Caki2 (cell line): ENCODE data around the gene TTLL5. TPM values are rescaled to one million over a fixed set of nuclear protein-coding genes. Genes with fewer than 3 reads are reported as not detected.

ENCODE experiments used
- DNase-seq: peaks from one replicate; pipeline ENCODE4 v3.0.0-alpha.2; 2015; ENCODE audit warnings: low read depth
- in situ Hi-C: cut with HindIII; loops from 2 replicates; pipeline ENCODE4 v1.10.0; 2016; ENCODE audit warnings: low sequenced_read_pairs, low pct_unique_long_range_greater_than_20kb, mixed read lengths
- total RNA-seq: library from RNA; depleted of rRNA; stranded (reverse); fragments of >200 nt; shearing (Covaris generic); gene quantifications from 2 replicates; pipeline ENCODE4 v1.2.3, GENCODE V29; 2014; ENCODE audit warnings: low replicate concordance

Gene TTLL5
- total RNA-seq, 1 experiment from 2014 or later = 35.3 TPM

DNA sequence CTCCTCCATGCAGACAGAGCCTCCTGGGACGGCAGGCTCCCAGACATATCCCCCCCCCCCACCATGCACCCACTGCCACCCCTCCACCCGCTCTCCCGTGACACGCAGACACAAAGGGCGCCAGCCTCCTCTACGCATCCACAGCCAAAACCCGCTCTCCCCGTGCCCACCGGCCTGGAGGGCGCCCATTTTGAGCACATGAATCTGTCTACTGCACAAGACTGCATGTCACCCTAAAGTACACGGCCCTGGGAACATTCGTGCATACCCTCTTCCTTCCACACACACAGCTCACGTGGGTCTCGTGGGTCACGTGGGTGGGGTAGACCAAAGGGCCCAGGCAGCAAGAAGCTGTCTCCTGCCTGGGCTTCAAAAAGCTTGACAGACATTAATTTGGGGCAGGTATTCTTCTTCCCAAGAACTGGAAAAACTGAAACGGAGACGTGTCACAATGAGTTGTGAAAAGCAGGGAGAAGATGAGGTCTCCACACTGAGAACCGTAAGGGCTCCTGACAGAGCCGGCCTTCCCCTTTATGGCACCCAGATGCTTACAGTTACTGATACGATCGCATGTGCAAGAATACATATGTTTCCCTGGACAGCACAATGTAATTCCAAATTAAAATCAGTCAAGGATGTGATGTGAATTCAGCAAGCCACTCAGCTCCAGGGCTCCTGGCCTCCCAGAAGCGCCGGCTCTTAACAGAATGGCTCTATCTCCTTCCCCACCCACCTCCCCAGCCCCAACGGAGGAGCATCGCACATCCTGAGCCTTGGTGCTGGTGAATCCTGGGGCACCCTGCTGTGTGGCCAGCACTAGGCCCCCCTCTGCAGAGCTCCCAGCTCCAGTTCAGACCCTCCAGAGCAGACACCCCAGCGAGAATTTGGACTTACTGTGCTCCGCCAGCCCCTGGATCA lies 318.9 kb downstream of the TTLL5 start:
- no peak for DNase-seq
- in situ Hi-C loops = loop anchor here (10.0 kb wide), 1 partner anchor 265 kb away; no protein-coding TSS in a partner anchor

DNA sequence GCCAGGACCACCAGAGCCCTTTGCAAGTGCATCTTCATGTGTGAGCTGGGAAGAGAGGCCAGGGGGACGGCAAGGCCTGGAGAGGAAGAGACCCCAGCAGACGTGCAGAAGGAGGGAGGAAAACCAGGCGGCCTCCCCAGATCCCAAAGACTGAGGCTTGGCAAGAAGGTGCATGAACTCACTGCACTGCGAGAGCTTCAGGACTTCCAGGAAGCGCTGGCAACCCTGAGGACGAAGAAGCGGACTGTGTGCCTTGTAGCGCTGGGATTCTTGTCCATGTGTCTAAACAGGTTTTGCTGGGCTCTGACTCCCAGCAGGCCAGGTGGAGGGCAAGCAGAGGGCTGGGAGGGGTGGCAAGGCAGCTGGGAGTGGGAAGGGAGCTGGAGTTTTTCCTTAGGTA lies 319.8 kb downstream of the TTLL5 start:
- in situ Hi-C loops = no loop called here

DNA sequence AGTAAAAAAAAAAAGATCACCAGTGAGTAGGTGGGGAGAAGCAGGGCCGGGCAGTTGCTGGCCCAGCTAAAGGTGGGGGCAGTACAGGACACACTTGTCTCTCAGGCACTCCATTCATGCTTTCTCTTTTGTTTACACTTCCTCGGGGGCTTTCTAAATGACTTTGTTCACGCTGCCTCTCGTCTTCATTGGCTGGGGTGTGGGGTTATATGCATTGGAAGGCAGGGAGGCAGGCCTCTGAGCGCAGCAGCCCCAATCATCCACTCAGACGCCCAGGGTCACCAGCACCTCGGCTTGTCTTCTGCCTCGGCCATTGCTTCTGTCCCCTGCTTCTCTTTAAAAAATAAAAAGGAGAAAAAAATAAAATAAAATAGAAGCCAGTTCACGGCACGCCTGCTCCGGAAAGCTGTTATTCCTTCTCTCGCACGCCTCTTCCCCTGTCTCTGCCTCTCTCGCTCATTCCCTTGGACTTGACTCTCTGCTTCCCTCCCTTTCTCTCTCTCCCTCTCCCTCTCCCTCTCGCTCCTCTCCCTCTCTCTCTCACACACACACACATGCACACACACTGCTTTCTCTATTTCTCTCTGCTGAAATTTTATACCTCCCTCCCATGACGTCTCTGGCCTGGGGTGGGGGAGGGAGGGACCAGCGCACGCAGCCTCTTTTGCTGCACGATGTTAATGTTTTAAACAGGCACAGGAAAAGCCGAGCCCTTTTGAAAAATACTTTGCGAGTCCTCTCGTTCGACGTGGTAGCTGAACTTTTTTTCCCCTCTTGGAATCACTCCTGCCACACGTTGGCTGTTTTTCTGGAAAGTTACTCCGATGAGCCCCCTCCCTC lies 320.6 kb downstream of the TTLL5 start, which contains the start of gene TGFB3:
Gene TGFB3 (minus strand): TSS at position 570 of the 840 bp plus-strand sequence. CDS start 1,102 bp downstream, outside the sequence.
- peak; percentile 84 for DNase-seq
- in situ Hi-C loops = no loop called here

More for the DNA sequence above, 319.8 kb downstream of the TTLL5 start:
- no peak for DNase-seq

DNA sequence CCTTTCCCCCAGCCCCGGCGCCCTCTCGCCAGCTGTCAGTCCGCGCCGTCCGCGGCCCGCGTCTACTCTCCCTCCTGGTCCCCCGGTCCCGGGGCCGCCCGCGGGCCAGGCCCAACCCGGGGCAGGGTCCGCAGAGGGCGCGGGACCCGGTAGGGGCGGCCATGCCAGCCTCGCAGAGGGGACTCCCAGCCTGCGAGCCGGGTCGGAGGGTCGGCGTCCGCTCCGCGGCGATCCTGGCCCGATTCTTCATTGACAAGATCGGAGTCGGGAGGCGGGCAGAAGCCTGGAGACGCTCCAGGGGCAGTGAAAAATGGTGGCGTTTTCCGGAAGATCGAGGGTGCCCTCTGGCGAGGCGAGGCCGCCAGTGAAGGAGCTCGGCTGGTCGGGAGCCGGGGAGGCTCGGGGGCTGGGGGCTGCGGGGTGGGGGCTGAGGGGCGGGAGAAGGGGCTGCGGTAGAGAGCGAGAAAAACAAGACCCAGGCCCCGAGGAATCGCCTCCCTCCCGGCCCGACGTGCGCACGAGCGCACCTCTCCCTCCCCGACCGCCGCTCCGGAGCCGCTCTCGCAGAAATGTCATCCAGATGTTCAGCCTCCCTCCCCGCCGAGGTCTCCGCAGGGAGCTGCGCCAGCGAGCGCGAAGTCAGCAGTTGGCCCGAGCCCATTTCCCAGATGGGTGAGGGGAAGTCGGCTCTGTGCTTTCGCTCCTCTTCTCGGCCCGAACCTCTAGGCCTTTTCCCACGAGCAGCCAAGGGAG lies 321.4 kb downstream of the TTLL5 start:
- in situ Hi-C loops = no loop called here
- DNase-seq = peak; percentile 71

DNA sequence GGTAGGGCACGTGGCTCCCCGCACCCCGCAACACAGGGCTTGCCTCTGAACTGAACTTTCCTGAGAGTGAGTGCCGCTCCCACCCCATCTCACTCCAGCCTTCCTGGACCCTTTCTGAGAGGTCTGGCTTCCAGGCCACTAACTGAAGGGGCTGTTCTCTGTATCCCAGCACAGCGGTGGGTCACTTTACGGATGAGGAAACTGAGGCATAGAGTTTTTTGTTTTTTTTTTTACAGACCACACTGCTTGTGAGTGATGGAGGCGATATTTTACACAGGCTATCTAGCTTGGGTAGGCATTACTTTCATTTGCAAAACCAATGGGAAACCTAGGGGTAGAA lies 321.9 kb downstream of the TTLL5 start:
- no peak for DNase-seq
- in situ Hi-C loops = no loop called here

DNA sequence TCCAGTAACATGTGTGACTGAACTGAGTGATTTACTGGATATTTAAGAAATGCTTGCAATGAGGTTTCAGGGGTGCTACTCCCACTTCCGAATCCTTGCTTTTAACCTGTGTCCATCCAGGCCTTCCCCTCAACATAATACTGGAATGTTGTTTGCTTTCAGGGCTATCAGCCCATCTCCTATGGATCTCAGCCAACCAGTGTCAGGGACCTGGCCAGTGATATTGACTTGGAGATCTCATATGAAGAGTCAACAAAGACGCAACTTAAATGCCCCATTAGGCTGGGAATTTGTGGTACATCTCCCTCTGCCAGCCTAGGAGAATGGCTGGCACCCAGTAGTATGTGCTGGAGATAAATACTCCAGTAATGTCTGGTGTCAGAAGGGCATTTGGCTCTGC lies 323.6 kb downstream of the TTLL5 start:
- DNase-seq = no peak
- in situ Hi-C loops = no loop called here

DNA sequence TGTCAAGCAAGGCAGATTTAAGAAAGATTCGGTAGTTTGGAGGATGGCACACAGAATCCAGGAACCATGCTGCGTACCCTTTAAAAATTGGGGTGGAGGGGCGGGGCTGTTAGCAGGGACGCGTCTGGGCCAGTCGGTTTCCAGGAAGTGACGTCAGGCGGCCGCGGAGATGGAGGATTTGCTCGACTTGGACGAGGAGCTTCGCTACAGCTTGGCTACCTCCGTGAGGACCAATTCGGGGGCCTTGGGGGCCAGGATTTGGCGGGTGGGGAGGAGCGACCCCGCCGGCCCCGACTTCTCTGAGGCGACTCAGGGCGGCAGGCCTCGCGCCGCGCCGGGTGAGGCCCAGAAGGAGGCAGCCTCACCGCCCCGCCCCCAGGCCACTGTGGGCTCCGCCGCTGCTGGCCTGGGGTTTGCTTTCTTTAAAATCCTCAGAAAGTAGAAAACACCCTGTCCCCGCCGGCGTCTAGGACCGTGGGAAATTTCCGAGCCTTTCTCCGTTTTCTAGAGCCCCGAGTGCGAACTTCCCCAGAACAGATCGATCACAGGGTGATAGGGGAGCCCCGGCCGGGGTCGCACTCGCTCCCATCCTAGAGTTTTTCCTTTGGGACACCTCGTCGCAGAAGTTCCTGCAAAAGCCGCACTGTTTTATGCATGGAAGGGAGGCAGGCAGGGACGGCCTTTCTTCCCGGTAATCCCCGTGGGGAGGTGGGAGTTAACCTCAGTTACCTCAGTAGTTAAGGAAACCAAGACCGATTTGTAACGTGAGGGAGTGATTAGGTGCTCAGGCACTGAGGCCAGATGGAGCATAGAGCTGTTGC lies 324.8 kb downstream of the TTLL5 start, which contains the start of gene IFT43:
Gene IFT43 (plus strand): TSS at position 146 of the 821 bp plus-strand sequence. CDS start 24 bp downstream, at position 170.
- DNase-seq = peak; percentile 61
- in situ Hi-C loops = no loop called here

DNA sequence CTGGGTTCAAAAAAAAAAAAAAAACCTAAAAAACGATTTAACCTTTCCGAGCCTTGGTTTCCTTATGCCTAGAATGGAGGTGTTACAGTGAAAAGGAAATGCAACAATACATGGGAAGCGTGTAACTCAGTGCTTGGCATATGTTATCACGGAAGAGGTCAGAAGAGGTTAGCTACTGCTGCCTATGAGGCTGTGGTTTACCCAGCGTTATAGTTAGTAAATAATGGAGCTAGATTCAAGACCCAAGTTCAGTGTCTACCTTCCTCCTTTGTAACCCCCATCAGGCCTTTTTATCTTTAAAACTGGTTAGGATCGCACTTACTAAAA lies 325.4 kb downstream of the TTLL5 start:
- DNase-seq = no peak
- in situ Hi-C loops = no loop called here

DNA sequence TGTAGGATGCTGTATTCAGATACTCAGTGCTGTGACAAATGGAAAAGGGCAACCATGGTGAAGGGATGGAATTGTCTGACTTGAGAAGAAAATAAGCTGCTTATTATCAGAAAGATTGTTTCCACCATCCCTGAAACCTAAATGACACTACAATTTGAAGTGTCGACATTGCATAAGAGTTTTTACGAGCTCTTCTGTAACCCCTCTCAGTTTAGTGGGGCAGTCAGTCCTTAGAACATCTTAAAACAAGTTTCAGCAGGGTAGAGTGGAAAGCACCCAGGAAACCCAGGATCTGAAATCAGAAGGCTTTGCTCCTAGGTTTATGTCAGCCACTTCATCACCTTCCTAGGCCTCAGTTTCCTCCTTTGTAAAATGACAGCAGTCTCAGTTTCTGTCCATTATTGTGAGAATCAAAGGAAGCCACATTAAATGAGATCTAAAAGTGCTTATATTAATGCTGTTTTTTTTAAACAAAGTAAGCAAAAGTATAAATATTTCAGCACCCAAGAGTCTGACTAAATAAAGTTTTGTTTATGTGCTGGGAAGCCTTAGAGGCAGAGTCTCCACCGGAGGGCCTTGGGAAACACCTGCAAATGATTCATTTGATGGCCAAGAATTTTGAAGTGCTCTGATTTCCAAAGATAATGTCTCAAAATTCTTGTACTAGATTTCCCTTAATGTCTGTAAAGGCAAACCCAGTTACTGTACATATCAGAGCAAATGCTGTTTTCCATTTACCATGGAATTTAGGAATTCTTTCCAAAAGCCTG lies 326.3 kb downstream of the TTLL5 start:
- DNase-seq = no peak
- in situ Hi-C loops = no loop called here

DNA sequence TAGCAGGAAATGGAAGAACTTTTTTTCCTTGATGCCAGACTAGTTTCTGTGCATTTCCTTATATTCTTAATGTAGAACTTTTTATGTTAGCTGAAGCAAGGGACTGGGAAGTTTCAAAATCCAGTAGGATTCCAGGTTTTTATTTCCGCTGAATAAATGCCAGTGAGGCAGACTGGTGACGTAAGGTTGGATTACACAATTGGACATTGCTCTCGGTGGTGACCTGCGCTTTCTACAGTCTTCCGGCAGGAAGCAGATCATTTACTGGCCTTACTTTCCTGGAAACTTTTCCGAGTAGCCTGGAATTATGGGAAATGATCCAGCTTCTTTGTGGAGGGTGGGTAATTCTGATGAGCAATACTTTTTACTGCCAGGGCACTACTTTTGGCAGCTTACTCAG lies 328.1 kb downstream of the TTLL5 start:
- DNase-seq = no peak
- in situ Hi-C loops = no loop called here

DNA sequence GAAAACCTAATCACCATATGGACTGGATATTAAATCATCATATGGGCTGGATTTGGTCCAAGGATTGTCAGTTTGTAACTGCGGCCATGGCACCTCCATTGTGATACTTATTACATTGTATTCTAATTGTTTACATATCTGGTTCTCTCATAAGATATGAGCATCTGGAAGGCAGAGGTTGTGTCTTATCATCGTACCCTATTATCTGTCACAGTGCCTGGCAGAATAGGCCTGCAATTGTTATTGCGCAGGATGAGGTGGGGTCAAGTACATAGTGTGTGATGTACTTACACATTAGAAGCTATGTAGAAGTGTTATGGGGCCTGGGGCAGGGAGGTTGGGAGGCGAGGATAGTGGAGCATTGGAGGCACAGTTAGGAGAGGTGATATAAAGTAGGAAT lies 329.3 kb downstream of the TTLL5 start:
- in situ Hi-C loops = no loop called here
- no peak for DNase-seq

DNA sequence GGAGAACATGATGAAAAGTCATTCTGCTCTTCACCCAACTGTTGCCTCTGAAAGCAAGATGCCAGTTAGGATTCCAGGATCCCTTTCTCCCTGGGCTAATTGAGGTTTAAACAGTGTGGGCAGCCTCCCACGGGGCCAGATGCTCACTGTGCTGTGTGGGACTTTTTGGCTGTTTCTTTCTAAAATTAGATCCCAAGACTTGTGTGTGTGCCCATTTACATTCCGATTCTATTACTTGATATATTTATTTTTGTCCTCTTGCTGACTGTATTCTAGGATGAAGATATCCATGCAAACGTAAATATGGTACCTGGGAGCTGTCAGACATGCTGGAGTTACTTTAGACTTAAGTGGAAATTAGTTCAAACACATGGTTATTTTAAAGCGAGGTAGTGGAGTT lies 330.7 kb downstream of the TTLL5 start:
- in situ Hi-C loops = no loop called here
- no peak for DNase-seq

DNA sequence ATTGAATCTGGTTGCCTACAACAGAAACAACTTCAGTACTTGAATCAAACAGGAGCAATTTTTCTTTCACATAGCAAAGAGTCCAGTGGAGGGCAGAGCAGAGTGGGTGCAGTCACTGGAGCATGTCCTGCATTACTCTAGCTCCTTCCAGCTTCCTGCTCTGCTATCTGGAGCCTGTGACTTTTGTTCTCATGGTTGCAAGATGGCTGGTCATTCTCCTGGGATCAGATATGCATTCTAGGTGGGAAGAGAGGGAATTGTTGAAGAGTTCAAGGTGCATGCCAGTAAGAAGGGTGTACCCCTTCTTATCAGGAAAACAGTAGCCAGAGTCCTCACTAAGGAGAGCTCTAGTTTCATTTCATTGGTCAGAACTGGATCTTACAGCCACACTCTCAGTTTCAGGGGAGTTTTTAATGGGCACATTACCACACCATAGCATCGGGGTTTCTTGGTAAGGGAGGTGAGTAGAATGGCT lies 332.6 kb downstream of the TTLL5 start:
- DNase-seq = peak; percentile 39
- in situ Hi-C loops = no loop called here

DNA sequence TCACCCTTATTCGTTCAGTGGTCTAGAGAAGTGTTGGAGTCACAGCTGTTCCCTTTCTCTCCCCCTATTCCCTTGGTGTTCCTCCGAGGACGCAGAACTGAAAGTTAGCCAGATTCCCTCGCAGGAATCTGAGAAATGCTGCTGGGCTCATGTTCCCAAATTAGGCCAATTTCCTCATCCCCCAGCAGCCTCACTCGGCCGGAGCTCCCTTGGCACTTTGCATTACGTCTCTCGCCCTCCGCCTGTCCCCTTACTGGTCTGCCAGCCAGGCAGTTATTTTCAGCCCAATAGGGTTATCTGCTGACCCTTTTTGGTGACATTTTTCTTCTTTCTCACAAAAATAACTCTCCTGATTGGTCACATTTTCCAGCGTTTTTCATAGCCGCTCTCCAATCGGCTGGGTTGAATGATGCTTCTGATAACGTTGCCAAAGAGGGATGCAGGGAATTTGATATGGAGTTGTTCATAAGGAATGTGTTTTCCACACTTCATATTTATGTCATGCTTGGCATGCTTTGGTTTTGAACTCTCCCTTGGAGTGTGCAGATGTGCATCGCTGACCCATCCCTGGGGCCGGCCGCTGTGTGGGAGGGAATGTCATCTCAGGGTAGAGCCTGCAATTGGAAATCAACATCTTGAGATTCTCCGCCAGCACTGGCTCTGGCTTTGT lies 334.5 kb downstream of the TTLL5 start:
- DNase-seq = no peak
- in situ Hi-C loops = no loop called here

DNA sequence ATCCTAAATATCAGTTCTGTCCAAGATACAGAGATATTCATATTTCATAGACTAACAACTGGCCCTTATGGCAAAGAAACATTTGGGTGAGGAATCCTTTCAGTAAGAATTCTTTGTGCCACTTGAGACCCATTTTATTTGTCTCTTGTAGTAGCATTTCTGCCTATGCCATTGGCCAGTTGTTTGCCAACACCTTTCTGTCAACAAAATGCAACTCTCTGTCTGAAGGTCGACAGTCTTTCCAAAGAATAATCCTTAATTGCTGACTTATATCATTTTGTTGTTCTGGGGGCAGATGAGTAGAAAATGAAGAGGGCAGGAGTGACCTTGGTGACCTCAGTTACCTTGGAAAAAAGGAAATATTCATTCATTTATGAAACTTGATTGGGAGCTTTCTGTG lies 335.4 kb downstream of the TTLL5 start:
- in situ Hi-C loops = no loop called here
- DNase-seq = no peak

DNA sequence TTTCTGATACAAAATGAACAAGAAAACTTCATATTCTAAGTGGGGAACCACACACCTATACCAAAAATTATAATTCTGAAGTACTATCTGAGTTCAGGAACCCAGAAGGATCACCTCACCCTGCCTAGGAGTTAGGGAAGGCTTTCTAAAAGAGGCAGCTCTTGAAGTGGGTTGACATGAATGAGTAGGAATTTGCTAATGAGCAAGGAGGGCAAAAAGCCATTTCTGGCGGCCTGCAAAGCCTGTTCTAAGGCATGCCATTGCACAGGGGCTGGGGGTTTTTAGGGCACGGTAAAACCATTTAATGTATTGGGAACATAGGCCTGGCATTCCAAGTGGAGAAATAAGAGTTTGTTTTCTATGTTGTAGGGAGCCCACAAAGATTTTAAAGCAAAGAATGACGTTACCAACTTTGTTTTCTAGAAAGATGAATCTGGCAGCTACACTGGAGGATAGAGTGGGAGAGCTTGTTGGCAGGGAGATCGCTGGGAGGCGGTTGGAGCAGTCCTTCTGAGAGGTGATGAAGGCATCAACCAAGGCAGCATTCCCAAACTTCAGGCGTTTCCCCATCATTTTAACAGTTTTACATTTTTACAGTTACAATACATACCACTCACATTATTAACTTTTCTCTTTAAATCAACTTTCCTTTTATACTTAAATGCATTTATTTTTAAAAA lies 338.6 kb downstream of the TTLL5 start:
- no peak for DNase-seq
- in situ Hi-C loops = no loop called here
